NCI-H1694 (cell line): Measurements from ENCODE around the gene IRF4.

Experiments used
- DNase-seq: peaks from one replicate; lab custom pipeline; 2025; lab: John Stamatoyannopoulos, UW

The IRF4 gene

DNA sequence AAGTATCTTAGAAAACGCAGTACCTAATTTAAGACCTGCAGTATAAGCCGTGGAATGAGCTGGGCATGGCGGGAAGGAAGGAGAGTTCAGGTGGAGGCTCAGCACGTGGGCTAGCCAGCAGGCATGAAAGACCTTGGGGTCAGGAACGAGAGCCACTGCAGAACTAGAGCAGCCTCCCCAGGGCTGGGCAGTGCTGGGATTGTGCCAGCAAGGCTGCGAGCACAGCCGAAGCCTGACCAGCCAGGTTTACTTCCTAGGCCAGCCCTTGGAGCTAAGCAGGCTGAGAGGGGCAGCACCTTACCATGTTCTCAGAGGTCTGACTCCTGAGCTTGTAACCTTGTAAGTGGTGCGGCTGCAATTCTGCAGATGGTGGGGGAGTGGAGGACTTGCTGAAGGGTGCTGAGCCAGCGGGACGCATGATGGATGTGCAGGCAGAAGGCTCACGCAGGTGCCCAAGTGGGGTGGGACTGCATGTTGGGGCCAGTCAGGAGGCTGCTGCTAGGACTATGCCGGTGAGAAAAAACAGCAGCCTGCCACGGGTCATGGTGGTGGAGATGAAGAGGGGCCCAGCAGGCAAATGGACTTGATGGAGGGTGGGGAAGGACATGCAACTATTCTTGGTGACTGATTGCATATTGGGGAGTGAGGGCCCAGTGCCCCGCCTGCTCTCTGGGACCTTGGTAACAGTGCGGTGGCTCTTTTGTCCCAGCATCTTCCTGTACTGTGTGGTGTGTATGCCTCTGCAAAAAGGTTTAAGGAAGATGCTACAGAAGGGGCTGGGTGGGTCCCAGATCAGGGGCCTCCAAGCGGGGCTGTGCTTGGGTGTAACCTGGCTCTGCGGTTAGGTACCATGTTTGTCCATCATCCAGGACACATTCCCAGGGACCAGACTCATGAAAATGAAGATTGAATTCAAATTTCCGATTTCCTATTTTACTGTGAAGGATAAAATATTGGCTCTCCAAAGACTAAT lies 37.6 kb upstream of the IRF4 start:
- no peak for DNase-seq

DNA sequence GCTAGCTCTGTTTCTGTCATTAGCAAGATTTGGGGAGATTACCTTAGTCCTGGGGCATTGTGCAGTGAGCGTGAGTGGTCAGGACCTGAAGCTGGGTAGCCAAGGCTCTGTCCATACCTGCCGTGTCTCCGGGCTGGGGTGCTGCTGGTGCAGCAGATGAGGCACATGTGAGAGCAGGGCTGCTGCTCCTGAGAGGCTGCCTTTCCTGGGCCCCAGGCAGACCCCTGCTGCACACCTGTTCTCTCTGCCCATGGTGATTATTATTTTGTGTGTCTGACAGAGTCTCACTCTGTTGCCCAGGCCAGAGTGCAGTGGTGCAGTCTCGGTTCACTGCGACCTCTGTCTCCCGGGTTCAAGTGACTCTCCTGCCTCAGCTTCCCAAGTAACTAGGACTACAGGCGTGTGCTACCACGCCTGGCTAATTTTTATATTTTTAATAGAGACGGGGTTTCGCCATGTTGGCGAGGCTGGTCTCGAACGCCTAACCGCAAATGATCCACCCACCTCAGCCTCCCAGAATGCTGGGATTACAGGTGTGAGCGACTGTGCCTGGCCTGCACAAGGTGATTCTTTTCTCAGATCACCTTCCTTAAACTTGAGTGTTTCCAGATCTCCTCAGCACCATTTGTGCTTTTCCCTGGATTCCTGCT lies 36.8 kb upstream of the IRF4 start:
- no peak for DNase-seq

DNA sequence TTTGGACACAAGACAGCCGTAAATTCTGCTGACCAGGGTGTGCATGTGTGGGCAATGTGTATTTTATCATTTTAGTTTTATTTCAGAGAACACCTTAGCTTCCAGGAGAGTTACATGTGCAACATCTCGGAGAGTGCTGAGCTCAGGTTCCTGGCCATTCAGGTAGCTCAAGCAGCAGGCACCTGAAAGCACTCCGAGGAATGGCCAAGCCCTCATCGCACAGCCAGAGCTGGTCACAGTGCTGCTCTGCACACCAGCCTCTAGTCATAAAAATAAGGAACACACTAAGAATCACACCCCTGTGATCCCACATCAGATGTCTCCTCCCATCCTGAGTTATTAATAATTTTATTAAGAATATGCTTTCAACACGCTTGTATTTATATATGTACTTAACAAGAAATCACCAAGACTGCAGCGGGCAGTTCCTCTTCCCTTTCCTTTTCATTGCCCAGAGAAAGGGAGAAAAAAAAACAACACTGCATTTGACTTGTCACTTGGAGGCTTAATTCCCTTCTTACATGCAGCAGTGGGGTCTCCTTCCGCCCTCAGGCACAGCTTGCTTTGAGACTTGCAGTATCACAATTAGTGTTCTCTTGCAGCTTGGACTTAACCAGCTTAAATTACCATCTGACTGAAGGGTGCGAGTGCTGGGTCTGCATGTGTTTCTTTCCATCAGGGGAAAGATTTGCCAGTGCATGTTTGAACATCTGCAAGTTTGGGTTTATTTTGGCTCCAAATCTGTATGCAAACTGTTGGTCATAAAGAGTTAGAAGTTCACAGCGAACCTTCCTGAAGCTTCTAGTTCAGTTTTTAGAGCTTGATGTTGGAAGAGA lies 36.0 kb upstream of the IRF4 start:
- DNase-seq: no peak

DNA sequence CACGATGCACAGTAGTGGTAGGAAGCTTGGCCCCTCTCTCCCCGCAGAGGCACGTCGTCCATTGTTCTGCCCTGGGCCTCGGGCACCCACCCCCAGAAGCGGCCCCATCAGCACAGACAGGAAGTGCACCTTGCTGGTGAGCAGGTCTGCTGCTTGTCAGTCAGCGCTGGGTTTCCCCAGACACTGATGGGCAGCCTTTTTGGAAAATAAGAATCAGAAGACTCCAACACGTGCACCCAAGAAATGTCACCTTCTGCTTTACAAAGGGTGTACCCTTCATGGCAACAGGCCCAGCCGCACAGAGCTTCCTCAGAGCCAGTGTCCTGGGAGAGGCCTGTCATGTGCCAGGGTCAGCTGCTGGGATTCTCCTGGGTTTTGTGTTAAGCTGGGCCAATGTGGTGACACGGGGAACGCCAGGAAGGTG lies 34.7 kb upstream of the IRF4 start:
- DNase-seq: no peak

DNA sequence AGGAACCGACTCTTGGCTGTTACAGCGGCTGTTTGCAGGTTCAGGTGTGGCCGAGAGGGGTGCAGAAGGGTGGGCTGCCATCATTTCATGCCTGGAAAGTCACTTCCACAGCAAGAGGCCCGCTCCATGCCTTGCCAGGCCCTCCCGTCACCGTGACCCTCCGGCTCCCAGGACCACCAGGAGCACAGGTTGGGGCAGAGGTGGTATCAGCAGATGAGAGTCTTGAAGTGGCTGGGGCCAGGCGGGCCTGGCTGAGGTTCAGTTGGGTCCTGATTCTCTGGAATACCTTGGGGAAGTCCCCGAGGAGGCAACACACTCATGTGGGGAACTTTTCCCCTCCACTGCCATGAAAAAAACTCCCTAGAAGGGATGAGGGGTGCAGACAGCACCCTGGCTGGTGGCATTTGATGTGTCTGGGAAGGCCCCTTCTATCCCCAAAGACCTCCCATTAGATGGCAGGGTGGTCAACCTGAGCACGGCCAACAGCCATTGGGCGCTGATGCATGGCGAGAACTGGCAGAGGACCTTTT lies 34.2 kb upstream of the IRF4 start:
- no peak for DNase-seq

DNA sequence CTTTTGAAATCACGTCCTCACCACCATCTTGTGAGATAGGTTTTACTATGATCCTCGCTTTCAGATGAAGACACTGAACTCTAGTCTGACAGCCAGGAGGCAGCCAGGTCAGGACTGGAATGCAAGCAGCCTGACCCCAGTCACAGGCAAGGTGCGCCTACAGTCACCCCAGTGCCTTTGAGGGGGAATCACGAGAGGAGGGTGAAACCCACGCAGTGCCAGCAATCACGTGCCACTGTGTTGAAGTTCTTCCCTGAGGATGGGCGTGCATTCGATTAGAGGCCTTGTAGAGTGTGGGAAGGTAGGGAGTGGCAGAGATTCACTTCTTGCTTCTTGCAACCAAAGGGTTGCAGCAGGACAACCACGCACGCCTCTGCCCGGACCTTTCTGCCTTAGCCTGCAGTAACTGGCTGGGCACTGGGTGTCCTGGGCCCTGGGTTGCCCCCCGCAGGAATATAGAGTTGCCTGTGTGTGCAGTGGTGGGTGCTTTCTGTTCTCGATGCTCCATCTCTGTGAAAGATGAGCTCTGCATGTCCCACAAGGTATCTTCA lies 33.7 kb upstream of the IRF4 start:
- no peak for DNase-seq

DNA sequence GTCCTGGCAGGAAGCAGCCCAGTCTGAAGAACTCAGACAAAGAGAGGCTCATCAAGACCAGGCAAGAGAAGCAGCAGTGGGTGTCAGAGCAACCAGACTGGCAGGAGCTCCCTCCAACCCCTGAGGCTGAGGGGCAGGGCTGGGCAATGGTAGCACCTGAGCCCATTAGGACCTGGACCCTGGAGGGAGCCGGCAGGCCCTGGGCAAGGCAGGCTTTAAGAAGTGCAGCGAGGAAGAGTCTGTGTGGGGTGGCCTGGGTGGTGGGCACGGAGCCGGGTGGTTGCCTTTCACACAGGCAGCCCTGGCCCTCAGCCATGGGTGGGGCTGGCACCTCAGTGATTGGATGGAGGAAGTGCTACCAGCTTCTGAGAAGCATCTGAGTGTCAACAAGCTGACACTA lies 33.1 kb upstream of the IRF4 start:
- DNase-seq: no peak

- DNase-seq: no peak
These were observed 32.7 kb upstream of the IRF4 start for GRCh38 chr6:358847-359246.

- no peak for DNase-seq
These were observed 32.1 kb upstream of the IRF4 start for GRCh38 chr6:359261-360035.

GRCh38 chr6:360349-360748 lies 31.2 kb upstream of the IRF4 start:
- DNase-seq: no peak

- no peak for DNase-seq
These were observed 30.7 kb upstream of the IRF4 start for GRCh38 chr6:360764-361373.

DNA sequence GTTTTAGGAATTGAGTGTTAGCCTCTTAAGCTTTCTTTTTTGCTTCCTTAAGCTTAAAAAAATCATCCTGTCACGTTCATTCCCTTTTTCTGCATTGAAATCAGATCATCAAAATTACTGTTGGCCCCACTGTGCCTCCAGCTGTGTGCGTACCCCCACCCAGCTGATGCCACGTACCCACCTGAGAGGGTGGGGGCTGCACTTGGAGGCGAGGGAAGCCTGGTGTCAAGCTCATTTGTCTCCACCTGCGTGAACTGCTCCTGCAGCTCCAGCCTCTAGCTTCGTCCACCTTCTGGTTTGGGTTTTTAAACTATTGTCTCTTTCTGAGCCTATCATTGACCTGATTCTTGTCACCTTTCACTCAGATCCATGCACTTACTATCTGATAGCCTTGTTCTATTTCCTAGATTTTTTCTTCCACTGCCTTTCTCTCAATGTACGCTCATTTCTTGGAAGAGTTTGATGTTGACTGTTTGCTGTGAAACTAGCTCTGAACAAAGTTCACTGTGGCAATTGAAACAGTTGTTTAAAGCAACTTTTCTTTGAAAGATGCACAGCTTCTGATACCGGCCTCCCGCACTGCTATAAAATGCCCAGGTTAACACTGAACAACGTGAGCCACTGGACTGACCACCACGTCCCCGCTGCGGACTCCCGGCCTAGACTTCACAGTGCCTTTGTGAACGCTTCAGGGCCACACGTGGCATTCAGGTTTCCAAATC lies 30.0 kb upstream of the IRF4 start:
- DNase-seq: no peak

GRCh38 chr6:362231-362923 lies 29.2 kb upstream of the IRF4 start:
- DNase-seq: no peak

GRCh38 chr6:362924-363249 lies 28.7 kb upstream of the IRF4 start:
- no peak for DNase-seq

DNA sequence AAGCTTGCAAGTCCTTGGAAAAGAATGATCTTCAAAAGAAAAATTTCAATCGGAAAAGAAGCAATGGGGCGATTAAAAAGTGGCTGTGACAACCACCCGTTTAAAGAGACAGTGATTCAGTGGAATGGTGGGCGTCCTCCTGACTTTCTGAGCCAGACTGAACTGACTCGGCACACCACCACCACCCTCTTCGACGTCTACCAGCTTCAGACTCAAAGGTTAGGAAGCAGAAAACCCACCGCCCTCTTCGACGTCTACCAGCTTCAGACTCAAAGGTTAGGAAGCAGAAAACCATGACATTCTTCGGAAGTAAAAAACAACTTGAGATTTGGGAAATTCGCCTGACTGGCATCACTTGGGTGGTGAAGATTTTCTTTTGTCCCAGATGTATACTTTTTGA lies 28.3 kb upstream of the IRF4 start:
- no peak for DNase-seq

GRCh38 chr6:363909-364308 lies 27.6 kb upstream of the IRF4 start:
- DNase-seq: no peak

GRCh38 chr6:364609-365540 lies 26.7 kb upstream of the IRF4 start:
- no peak for DNase-seq

GRCh38 chr6:365835-366234 lies 25.7 kb upstream of the IRF4 start:
- DNase-seq: no peak
